Kidney (tissue), 14 donors: Measurements from ENCODE around the gene BPIFA2. TPM values are rescaled to one million over a fixed set of nuclear protein-coding genes. Genes with fewer than 3 reads are reported as not detected.

ENCODE experiments used
- DNase-seq, 5 donors: peaks; one replicate each; pipeline ENCODE4 v3.0.0-alpha.2; 2013 to 2020
- FAIRE-seq: peaks from 2 replicates; lab custom pipeline; 2012; peaks lifted over from hg19 to GRCh38; lab: Jason Lieb, UNC
- H3K27ac ChIP-seq, 2 donors: one replicate each; pipeline ENCODE4 v1.7.0; 2013; ENCODE audit warnings: low read depth in 2 of 2, low read length in 2 of 2, inconsistent platforms in 1 of 2
- H3K27me3 ChIP-seq: one replicate; pipeline ENCODE4 v1.7.1; 2013; ENCODE audit warnings: low read length, inconsistent platforms; ENCODE audit not compliant: control insufficient read depth, insufficient read depth
- H3K36me3 ChIP-seq, 3 donors: one replicate each; pipeline versions ENCODE4 v1.7.0 to v1.7.1; 2013; ENCODE audit warnings: low read length in 3 of 3, control low read depth in 1 of 3, inconsistent platforms in 1 of 3; ENCODE audit not compliant: insufficient read depth in 3 of 3, control insufficient read depth in 2 of 3
- H3K4me1 ChIP-seq, 3 donors: one replicate each; pipeline versions ENCODE4 v1.7.0 to v1.7.1; 2013; ENCODE audit warnings: low read length in 3 of 3, inconsistent platforms in 1 of 3, low read depth in 1 of 3; ENCODE audit not compliant: control insufficient read depth in 2 of 3, insufficient read depth in 2 of 3
- H3K4me3 ChIP-seq, 3 donors: one replicate each; pipeline versions ENCODE4 v1.7.0 to v1.8.1; 2013; ENCODE audit warnings: low read length in 3 of 3, control low read depth in 1 of 3, inconsistent platforms in 1 of 3
- H3K9ac ChIP-seq, 3 donors: one replicate each; pipeline versions ENCODE4 v1.7.0 to v1.7.1; 2013; ENCODE audit warnings: low read length in 3 of 3, control low read depth in 1 of 3, inconsistent platforms in 1 of 3
- H3K9me3 ChIP-seq, 3 donors: one replicate each; pipeline versions ENCODE4 v1.7.0 to v1.7.1; 2013; ENCODE audit warnings: low read length in 3 of 3, control low read depth in 1 of 3, inconsistent platforms in 1 of 3; ENCODE audit not compliant: control insufficient read depth in 2 of 3, insufficient read depth in 1 of 3
- CTCF ChIP-seq: IDR thresholded peaks from 3 replicates; pipeline ENCODE4 v1.5.1; 2012; ENCODE audit warnings: mild to moderate bottlenecking, moderate library complexity, borderline replicate concordance; ENCODE audit not compliant: insufficient read depth; ENCODE audit errors: extremely low read depth
- intact Hi-C: fragments of 100-400 bp; cut with DNase I; formaldehyde crosslinking; loops from one replicate; pipeline ENCODE4 v1.11.1; 2022
- polyA plus RNA-seq: library from polyadenylated mRNA; stranded (reverse); fragments of 350-450 nt; fragmentation: Illumina TruSeq; extraction: RNeasy Lipid Tissue Mini Kit (QIAGEN cat#74804); gene quantifications from one replicate; pipeline ENCODE4 v1.2.3, GENCODE V29; 2014; ENCODE audit warnings: low read depth, low replicate concordance; ENCODE audit not compliant: insufficient read depth
- total RNA-seq: library from RNA; stranded (reverse); fragmentation: NEBNext Ultra II Directional; extraction: Animal tissue kit (Norgen Biotek cat#: 25700); gene quantifications from one replicate; pipeline ENCODE4 v1.2.1, GENCODE V29; 2021
- donor health status: control.
- donor health status: control.
- donor health status: control.
- donor health status: control.
- donor health status: control.
- donor health status: DM: yes; HTN: yes; CAD: no.
- donor health status: Normal renal cell carcinoma (clear cell type).

BPIFA2 gene
- total and polyA plus RNA-seq, 2 donors from 2014 or later: 0.54 TPM; not detected in 1

- DNase-seq (no peak), FAIRE-seq (no peak)
- Histone ChIP-seq H3K36me3 (no peaks in the 10 kb centered on the region), H3K9ac (no peak overlapping the region), H3K4me1 (no peaks in the 10 kb centered on the region), H3K9me3 (no peaks in the 10 kb centered on the region), H3K4me3 (no peak overlapping the region), H3K27me3 (no peaks in the 10 kb centered on the region), H3K27ac (no peak overlapping the region)
- intact Hi-C loops: no loop called here
- TF ChIP-seq CTCF: no peak
Measured at GRCh38 chr20:33127422-33128097, 40.4 kb upstream of the BPIFA2 start.

GRCh38 chr20:33130568-33131061 is 37.3 kb upstream of the BPIFA2 start:
- Histone ChIP-seq H3K9me3 (no peaks in the 10 kb centered on the region), H3K9ac (no peak overlapping the region), H3K27ac (no peak overlapping the region), H3K36me3 (no peaks in the 10 kb centered on the region), H3K4me3 (no peak overlapping the region), H3K27me3 (no peaks in the 10 kb centered on the region), H3K4me1 (no peaks in the 10 kb centered on the region)
- intact Hi-C loops: no loop called here
- no peak for TF ChIP-seq CTCF
- FAIRE-seq (no peak), DNase-seq (no peak)

GRCh38 chr20:33131949-33132473 is 35.9 kb upstream of the BPIFA2 start:
- H3K27me3 ChIP-seq: no peaks in the 10 kb centered on the region
- no peak for TF ChIP-seq CTCF
- intact Hi-C loops: no loop called here
- H3K4me1 ChIP-seq: no peaks in the 10 kb centered on the region
- H3K9ac ChIP-seq: no peak overlapping the region
- H3K9me3 ChIP-seq: peaks cover 0 to 4% (median 0%) of the 10 kb centered on the region in 3 donors
- FAIRE-seq (no peak), DNase-seq (no peak)
- no peak overlapping the region for H3K4me3 ChIP-seq
- no peaks in the 10 kb centered on the region for H3K36me3 ChIP-seq
- H3K27ac ChIP-seq: no peak overlapping the region
